SK-N-SH (cell line): ENCODE data around the gene STK26. TPM values are rescaled to one million over a fixed set of nuclear protein-coding genes. Genes with fewer than 3 reads are reported as not detected.

Experiments
- CTCF ChIA-PET: fragments of 300-600, 350-600 bp; formaldehyde crosslinking; extraction: SDS; loops from one replicate; lab custom pipeline; 2021; lab: Yijun Ruan, JAX
- POLR2A ChIA-PET: fragments of 350-600 bp; sonication (Branson Sonifier 250); formaldehyde crosslinking; extraction: SDS; loops from one replicate; lab custom pipeline; 2020; ENCODE audit warnings: antibody characterized with exemption, inconsistent platforms; lab: Yijun Ruan, JAX
- DNase-seq: peaks from one replicate; pipeline ENCODE4 v3.0.0; 2012
- H2AFZ ChIP-seq: fragments of 200-600 bp; sonication (generic); 2 replicates; pipeline ENCODE4 v1.8.1; 2016; ENCODE audit warnings: antibody characterized with exemption, mild to moderate bottlenecking, low read depth
- H3F3A ChIP-seq: fragments of 200-600 bp; sonication (generic); replicated peaks from 2 replicates; pipeline ENCODE3; 2016; ENCODE audit warnings: antibody characterized with exemption, mild to moderate bottlenecking; ENCODE audit not compliant: insufficient read depth
- H3K27ac ChIP-seq, 2 experiments: fragments of 200-500 bp in 1 of 2; fragments of 200-600 bp in 1 of 2; sonication (Bioruptor generic) in 1 of 2; sonication (generic), shearing (Covaris generic) in 1 of 2; 2 replicates each; pipeline versions ENCODE4 v1.5.1 to v1.6.1; 2014 to 2016; ENCODE audit warnings: low read depth in 2 of 2, inconsistent platforms in 1 of 2, low read length in 1 of 2, mild to moderate bottlenecking in 1 of 2, mixed read lengths in 1 of 2
- H3K27me3 ChIP-seq: fragments of 200-600 bp; sonication (generic), shearing (Covaris generic); 2 replicates; pipeline ENCODE4 v1.6.1; 2016; ENCODE audit warnings: mixed run types; ENCODE audit not compliant: insufficient read depth
- H3K36me3 ChIP-seq, 2 experiments: fragments of 200-500 bp in 1 of 2; fragments of 200-600 bp in 1 of 2; sonication (Bioruptor generic) in 1 of 2; sonication (generic) in 1 of 2; replicated peaks in 1 of 2; 2 replicates each; pipeline versions ENCODE3 to v1.5.1; 2014 to 2016; ENCODE audit warnings: low read length in 1 of 2, mild to moderate bottlenecking in 1 of 2; ENCODE audit not compliant: insufficient read depth in 2 of 2, control insufficient read depth in 1 of 2
- H3K4me1 ChIP-seq, 2 experiments: fragments of 200-500 bp in 1 of 2; fragments of 200-600 bp in 1 of 2; sonication (Bioruptor generic) in 1 of 2; sonication (generic), shearing (Covaris generic) in 1 of 2; 2 replicates each; pipeline versions ENCODE4 v1.5.1 to v1.6.1; 2014 to 2016; ENCODE audit warnings: low read depth in 1 of 2, low read length in 1 of 2, mixed run types in 1 of 2; ENCODE audit not compliant: insufficient read depth in 2 of 2, control insufficient read depth in 1 of 2
- H3K4me2 ChIP-seq: fragments of 200-600 bp; sonication (generic), shearing (Covaris generic); 2 replicates; pipeline ENCODE4 v1.6.1; 2017; ENCODE audit warnings: mixed run types
- H3K4me3 ChIP-seq, 2 experiments: fragments of 200-500 bp in 1 of 2; fragments of 200-600 bp in 1 of 2; sonication (Bioruptor generic) in 1 of 2; sonication (generic), shearing (Covaris generic) in 1 of 2; 2 replicates each; pipeline versions ENCODE4 v1.5.1 to v1.8.1; 2014 to 2016; ENCODE audit warnings: low read depth in 2 of 2, inconsistent platforms in 1 of 2, low read length in 1 of 2, mild to moderate bottlenecking in 1 of 2, mixed read lengths in 1 of 2, moderate library complexity in 1 of 2
- H3K79me2 ChIP-seq: fragments of 200-600 bp; sonication (generic); 2 replicates; pipeline ENCODE4 v1.8.1; 2017; ENCODE audit warnings: mild to moderate bottlenecking; ENCODE audit not compliant: insufficient read depth
- H3K9ac ChIP-seq: fragments of 200-600 bp; sonication (generic); 2 replicates; pipeline ENCODE4 v1.6.1; 2017; ENCODE audit warnings: mixed run types
- H3K9me2 ChIP-seq: fragments of 200-600 bp; sonication (generic); 2 replicates; pipeline ENCODE4 v1.6.1; 2017; ENCODE audit warnings: mixed run types
- H3K9me3 ChIP-seq: fragments of 200-600 bp; sonication (generic); 2 replicates; pipeline ENCODE4 v1.6.1; 2017; ENCODE audit warnings: mixed run types, mild to moderate bottlenecking, moderate library complexity
- H4K20me1 ChIP-seq: fragments of 200-600 bp; sonication (generic); 2 replicates; pipeline ENCODE4 v1.6.1; 2017; ENCODE audit warnings: mild to moderate bottlenecking, mixed run types; ENCODE audit not compliant: insufficient read depth
- CHD2 ChIP-seq: fragments of 150-350 bp; IDR thresholded peaks from 2 replicates; pipeline ENCODE4 v1.6.1; 2018; ENCODE audit warnings: low read length; ENCODE audit not compliant: partially characterized antibody
- EP300 ChIP-seq, 2 experiments: IDR thresholded peaks; 2 replicates each; pipeline versions ENCODE4 v1.4.0 to v1.6.1; 2012; ENCODE audit warnings: borderline replicate concordance in 1 of 2, low read depth in 1 of 2, low read length in 1 of 2
- EZH2phosphoT487 ChIP-seq: fragments of 200-600 bp; sonication (generic); IDR thresholded peaks from 2 replicates; pipeline ENCODE4 v1.6.1; 2017; ENCODE audit warnings: low read depth, mixed run types, mild to moderate bottlenecking, antibody characterized with exemption, moderate library complexity, borderline replicate concordance
- FOSL2 ChIP-seq: IDR thresholded peaks from 2 replicates; pipeline ENCODE4 v1.4.0; 2012; ENCODE audit warnings: low read depth, mild to moderate bottlenecking, moderate library complexity, borderline replicate concordance
- FOXM1 ChIP-seq: IDR thresholded peaks from 2 replicates; pipeline ENCODE4 v1.4.0; 2012; ENCODE audit warnings: low read depth, mild to moderate bottlenecking
- GATA2 ChIP-seq: sonication (generic); formaldehyde crosslinking; IDR thresholded peaks from 2 replicates; pipeline ENCODE4 v1.5.0; 2020; ENCODE audit warnings: mild to moderate bottlenecking, missing genetic modification reagents
- JUND ChIP-seq: IDR thresholded peaks from 2 replicates; pipeline ENCODE4 v1.4.0; 2012
- MXI1 ChIP-seq: IDR thresholded peaks from 2 replicates; pipeline ENCODE4 v1.6.1; 2012; ENCODE audit warnings: mild to moderate bottlenecking, low read depth, low read length, improper control_type of control experiment
- NRF1 ChIP-seq: IDR thresholded peaks from 2 replicates; pipeline ENCODE4 v1.6.1; 2012; ENCODE audit warnings: low read depth, mild to moderate bottlenecking, low read length
- POLR2AphosphoS5 ChIP-seq: IDR thresholded peaks from 2 replicates; pipeline ENCODE4 v1.6.1; 2012; ENCODE audit warnings: low read depth, low read length
- RAD21 ChIP-seq: IDR thresholded peaks from 2 replicates; pipeline ENCODE4 v1.6.1; 2012; ENCODE audit warnings: mild to moderate bottlenecking, low read length
- REST ChIP-seq: IDR thresholded peaks from 2 replicates; pipeline ENCODE4 v1.6.1; 2012; ENCODE audit warnings: mild to moderate bottlenecking, low read depth, low read length, moderate library complexity
- SIN3A ChIP-seq: IDR thresholded peaks from 2 replicates; pipeline ENCODE4 v1.6.1; 2012; ENCODE audit warnings: low read depth, mild to moderate bottlenecking, low read length, moderate library complexity, borderline replicate concordance
- TEAD4 ChIP-seq: IDR thresholded peaks from 2 replicates; pipeline ENCODE4 v1.4.0; 2012; ENCODE audit warnings: mild to moderate bottlenecking, borderline replicate concordance; ENCODE audit not compliant: insufficient read depth
- USF1 ChIP-seq: IDR thresholded peaks from 2 replicates; pipeline ENCODE4 v1.4.0; 2012; ENCODE audit warnings: low read depth, borderline replicate concordance
- USF2 ChIP-seq: fragments of 150-350 bp; IDR thresholded peaks from 2 replicates; pipeline ENCODE4 v1.6.1; 2017; ENCODE audit warnings: antibody characterized with exemption, low read length, low read depth, borderline replicate concordance
- YY1 ChIP-seq: IDR thresholded peaks from 2 replicates; pipeline ENCODE4 v1.4.0; 2012; ENCODE audit warnings: low read depth, mild to moderate bottlenecking
- ZBTB33 ChIP-seq: IDR thresholded peaks from 2 replicates; pipeline ENCODE4 v1.4.0; 2012; ENCODE audit warnings: low read depth, borderline replicate concordance
- WGBS: methylation state at CpG from one replicate; pipeline ENCODE4 v1.1.6; 2017; ENCODE audit warnings: low lambda C conversion rate; 5-methylcytosine and 5-hydroxymethylcytosine counted together
- polyA plus RNA-seq, 3 experiments: library from polyadenylated mRNA; depleted of rRNA; stranded (reverse); fragments of >200 nt; gene quantifications; 2 replicates each; pipeline ENCODE4 v1.2.3, GENCODE V29; 2012
- TF ChIP-seq, protein P1 (sequence below): fragments of 200-600 bp; sonication (generic); IDR thresholded peaks from 2 replicates; pipeline ENCODE4 v1.6.1; 2017; ENCODE audit warnings: antibody characterized with exemption, mild to moderate bottlenecking, moderate library complexity

Gene STK26
- polyA plus RNA-seq, 1 of the 3 experiments (the other 2 are of a cell fraction), result 3.5 TPM

DNA sequence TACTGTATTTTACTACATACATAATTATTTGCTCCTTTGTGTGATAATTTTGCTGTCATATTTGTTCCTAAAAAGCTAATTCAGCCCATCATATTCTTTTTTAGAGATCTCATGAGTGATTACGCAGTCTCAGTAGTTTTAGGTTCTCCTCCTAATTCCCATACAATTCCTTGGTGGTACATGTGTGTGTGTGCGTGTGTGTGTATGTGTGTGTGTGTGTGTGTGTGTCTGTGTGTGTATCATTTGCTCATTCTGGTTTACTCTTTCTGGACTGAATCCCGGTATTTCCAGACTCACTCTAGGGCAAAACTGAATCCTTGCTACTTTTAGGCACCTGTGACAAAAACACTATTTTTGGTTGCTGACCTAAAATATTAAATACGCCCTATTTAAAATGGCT is 34.9 kb downstream of the STK26 start:
- Histone ChIP-seq H3K27ac (no peak overlapping the region), H3K36me3 (no peaks in the 10 kb centered on the region), H3F3A (no peaks in the 10 kb centered on the region), H3K9me3 (no peaks in the 10 kb centered on the region), H3K9me2 (no peaks in the 10 kb centered on the region), H3K4me2 (no peak overlapping the region), H2AFZ (no peak overlapping the region), H4K20me1 (no peaks in the 10 kb centered on the region), H3K4me1 (no peaks in the 10 kb centered on the region), H3K79me2 (no peaks in the 10 kb centered on the region), H3K9ac (no peak overlapping the region), H3K27me3 (no peaks in the 10 kb centered on the region; the same call in 1 of the 2 replicates), H3K4me3 (no peak overlapping the region)
- POLR2A ChIA-PET, result no interaction called here
- CTCF ChIA-PET, result interaction anchor here (2.2 to 2.6 kb wide), 2 partner anchors 11 to 13 kb away, joined by 6 to 12 read pairs; no protein-coding TSS in a partner anchor
- WGBS, result 52% methylated on average over 4 of the region's 4 CpGs
- no peak for DNase-seq
- TF ChIP-seq REST (no peak), CHD2 (no peak), EZH2phosphoT487 (no peak), TEAD4 (no peak), NRF1 (no peak), EP300 (IDR thresholded peaks at IDR 0.05; ENCODE audit: borderline replicate concordance in 1 of 2, low read depth in 1 of 2, low read length in 1 of 2) (no peak), RAD21 (no peak), SIN3A (no peak), JUND (no peak), ZBTB33 (no peak), FOSL2 (no peak), YY1 (no peak), FOXM1 (no peak), POLR2AphosphoS5 (no peak), MXI1 (no peak), USF1 (no peak), GATA2 (CRISPR knock-in tag) (no peak), USF2 (no peak)
- TF ChIP-seq, protein P1, sequence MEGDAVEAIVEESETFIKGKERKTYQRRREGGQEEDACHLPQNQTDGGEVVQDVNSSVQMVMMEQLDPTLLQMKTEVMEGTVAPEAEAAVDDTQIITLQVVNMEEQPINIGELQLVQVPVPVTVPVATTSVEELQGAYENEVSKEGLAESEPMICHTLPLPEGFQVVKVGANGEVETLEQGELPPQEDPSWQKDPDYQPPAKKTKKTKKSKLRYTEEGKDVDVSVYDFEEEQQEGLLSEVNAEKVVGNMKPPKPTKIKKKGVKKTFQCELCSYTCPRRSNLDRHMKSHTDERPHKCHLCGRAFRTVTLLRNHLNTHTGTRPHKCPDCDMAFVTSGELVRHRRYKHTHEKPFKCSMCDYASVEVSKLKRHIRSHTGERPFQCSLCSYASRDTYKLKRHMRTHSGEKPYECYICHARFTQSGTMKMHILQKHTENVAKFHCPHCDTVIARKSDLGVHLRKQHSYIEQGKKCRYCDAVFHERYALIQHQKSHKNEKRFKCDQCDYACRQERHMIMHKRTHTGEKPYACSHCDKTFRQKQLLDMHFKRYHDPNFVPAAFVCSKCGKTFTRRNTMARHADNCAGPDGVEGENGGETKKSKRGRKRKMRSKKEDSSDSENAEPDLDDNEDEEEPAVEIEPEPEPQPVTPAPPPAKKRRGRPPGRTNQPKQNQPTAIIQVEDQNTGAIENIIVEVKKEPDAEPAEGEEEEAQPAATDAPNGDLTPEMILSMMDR, result no peak
